GM12878 (cell line): Measurements from ENCODE around the gene MYOD1. TPM values are rescaled to one million over a fixed set of nuclear protein-coding genes. Genes with fewer than 3 reads are reported as not detected.

Source experiments
- ATAC-seq: fragments of 200-7000 bp; cut with Tn5 transposase; 3 replicates; pipeline ENCODE4 v1.9.1; 2020; ENCODE audit warnings: mild to moderate bottlenecking, moderate library complexity
- BruUV-seq: library from RNA; stranded (reverse); fragments of 400-500 nt; replicated peaks from 2 replicates; lab custom pipeline; 2021; lab: Mats Ljungman, UMichigan
- CTCF ChIA-PET: fragments of 300-600 bp; sonication (Branson Sonifier 250); formaldehyde crosslinking; extraction: SDS; loops from one replicate; lab custom pipeline; 2021; ENCODE audit warnings: inconsistent platforms; lab: Yijun Ruan, JAX
- POLR2A ChIA-PET: fragments of 350-600 bp; formaldehyde crosslinking; extraction: SDS; loops from one replicate; lab custom pipeline; 2021; ENCODE audit warnings: inconsistent platforms; lab: Charles Lee
- RAD21 ChIA-PET: fragments of 300-600 bp; sonication (Branson Sonifier 250); formaldehyde crosslinking; loops from one replicate; lab custom pipeline; 2023; ENCODE audit warnings: antibody characterized with exemption; ENCODE audit not compliant: unreplicated experiment; lab: Charles Lee
- SMC1A ChIA-PET: fragments of 300-600 bp; sonication (Branson Sonifier 250); formaldehyde crosslinking; loops from one replicate; lab custom pipeline; 2023; ENCODE audit not compliant: unreplicated experiment, uncharacterized antibody; lab: Charles Lee
- DNase-seq: peaks from one replicate; pipeline ENCODE4 v3.0.0-alpha.2; 2011; ENCODE audit warnings: low read depth, low spot score
- FAIRE-seq: peaks from 3 replicates; lab custom pipeline; 2011; peaks lifted over from hg19 to GRCh38; lab: Jason Lieb, UNC
- H2AFZ ChIP-seq: 2 replicates; pipeline ENCODE4 v1.6.0; 2011; ENCODE audit warnings: low read depth, low read length, control low read depth; ENCODE audit not compliant: control insufficient read depth
- H3K27ac ChIP-seq: 2 replicates; pipeline ENCODE4 v1.5.1; 2011; ENCODE audit warnings: control low read depth; ENCODE audit not compliant: control insufficient read depth, insufficient read depth
- H3K27me3 ChIP-seq, 2 experiments: replicated peaks in 1 of 2; 2 replicates each; pipeline versions ENCODE4 v1.6.0 to v1.6.1; 2011; ENCODE audit warnings: low read length in 1 of 2; ENCODE audit not compliant: control insufficient read depth in 2 of 2, insufficient read depth in 2 of 2
- H3K36me3 ChIP-seq, 2 experiments: 2 replicates each; pipeline ENCODE4 v1.5.1; 2011; ENCODE audit warnings: low read length in 1 of 2; ENCODE audit not compliant: control insufficient read depth in 2 of 2, insufficient read depth in 2 of 2
- H3K4me1 ChIP-seq: 2 replicates; pipeline ENCODE4 v1.6.1; 2011; ENCODE audit warnings: mild to moderate bottlenecking, low read length, moderate library complexity, mixed read lengths; ENCODE audit not compliant: control insufficient read depth, insufficient read depth
- H3K4me2 ChIP-seq: 2 replicates; pipeline ENCODE4 v1.6.0; 2011; ENCODE audit warnings: control low read depth; ENCODE audit not compliant: control insufficient read depth, insufficient read depth
- H3K4me3 ChIP-seq: fragments of 200-600 bp; sonication (generic); 2 replicates; pipeline ENCODE4 v1.5.1; 2016
- H3K79me2 ChIP-seq: 2 replicates; pipeline ENCODE4 v1.6.0; 2011; ENCODE audit warnings: low read length; ENCODE audit not compliant: control insufficient read depth, insufficient read depth
- H3K9ac ChIP-seq: 2 replicates; pipeline ENCODE4 v1.8.0; 2011; ENCODE audit warnings: low read length, control low read depth, mixed read lengths; ENCODE audit not compliant: control insufficient read depth, insufficient read depth
- H3K9me3 ChIP-seq: replicated peaks from 3 replicates; pipeline ENCODE4 v1.5.1; 2011; ENCODE audit warnings: mild to moderate bottlenecking, low read length; ENCODE audit not compliant: control insufficient read depth, insufficient read depth
- H4K20me1 ChIP-seq: 2 replicates; pipeline ENCODE4 v1.6.0; 2011; ENCODE audit not compliant: control insufficient read depth, insufficient read depth
- ASH2L ChIP-seq: fragments of 300-600, 200-600 bp; sonication (generic); IDR thresholded peaks from 2 replicates; pipeline ENCODE4 v1.6.1; 2017; ENCODE audit warnings: low read depth, mild to moderate bottlenecking, borderline replicate concordance
- BHLHE40 ChIP-seq, 2 experiments: fragments of 450-650 bp in 1 of 2; IDR thresholded peaks; 2 replicates each; pipeline ENCODE4 v1.6.1; 2011 to 2017; ENCODE audit warnings: low read depth in 2 of 2, borderline replicate concordance in 1 of 2, improper control_type of control experiment in 1 of 2, low read length in 1 of 2, mild to moderate bottlenecking in 1 of 2
- CREM ChIP-seq: IDR thresholded peaks from 2 replicates; pipeline ENCODE4 v1.6.1; 2014; ENCODE audit warnings: antibody characterized with exemption, low read depth
- EGR1 ChIP-seq, 2 experiments: IDR thresholded peaks; 1 replicate in 1 of 2; 2 replicates in 1 of 2; pipeline ENCODE4 v1.6.1; 2011 to 2012; ENCODE audit warnings: low read depth in 2 of 2, low read length in 2 of 2, borderline replicate concordance in 1 of 2, mild to moderate bottlenecking in 1 of 2, moderate library complexity in 1 of 2
- FOS ChIP-seq: IDR thresholded peaks from 3 replicates; pipeline ENCODE4 v1.6.1; 2011; ENCODE audit warnings: borderline replicate concordance; ENCODE audit not compliant: insufficient read length; ENCODE audit errors: extremely low read depth
- IRF5 ChIP-seq: fragments of 450-650 bp; IDR thresholded peaks from 2 replicates; pipeline ENCODE4 v1.6.1; 2017; ENCODE audit warnings: borderline replicate concordance
- LARP7 ChIP-seq: fragments of 450-650 bp; IDR thresholded peaks from 2 replicates; pipeline ENCODE4 v1.6.1; 2017; ENCODE audit warnings: mild to moderate bottlenecking
- MAX ChIP-seq: IDR thresholded peaks from 2 replicates; pipeline ENCODE4 v1.6.1; 2012; ENCODE audit warnings: low read depth, low read length, improper control_type of control experiment
- NKRF ChIP-seq: fragments of 450-650 bp; conservative IDR thresholded peaks from 2 replicates; pipeline ENCODE4 v1.6.1; 2017; ENCODE audit warnings: mild to moderate bottlenecking, moderate library complexity
- PAX5 ChIP-seq: IDR thresholded peaks from 2 replicates; pipeline ENCODE4 v1.6.1; 2011; ENCODE audit warnings: low read depth, low read length, borderline replicate concordance
- PBX3 ChIP-seq: IDR thresholded peaks from 2 replicates; pipeline ENCODE4 v1.6.1; 2011; ENCODE audit warnings: mild to moderate bottlenecking, low read depth, low read length, moderate library complexity; ENCODE audit not compliant: insufficient replicate concordance
- RAD21 ChIP-seq: IDR thresholded peaks from 2 replicates; pipeline ENCODE4 v1.6.1; 2011; ENCODE audit warnings: mild to moderate bottlenecking, low read depth, low read length, moderate library complexity; ENCODE audit not compliant: insufficient read depth
- RAD51 ChIP-seq: fragments of 450-650 bp; IDR thresholded peaks from 2 replicates; pipeline ENCODE4 v1.6.1; 2016; ENCODE audit warnings: moderate library complexity, mild to moderate bottlenecking, inconsistent platforms
- RUNX3 ChIP-seq: IDR thresholded peaks from 2 replicates; pipeline ENCODE4 v1.6.1; 2012; ENCODE audit warnings: low read length, inconsistent platforms
- SIX5 ChIP-seq: IDR thresholded peaks from 2 replicates; pipeline ENCODE4 v1.6.1; 2011; ENCODE audit warnings: mild to moderate bottlenecking, low read depth, low read length, moderate library complexity; ENCODE audit not compliant: severe bottlenecking
- TAF1 ChIP-seq: IDR thresholded peaks from 2 replicates; pipeline ENCODE4 v1.6.1; 2011; ENCODE audit warnings: mild to moderate bottlenecking, low read depth, low read length, borderline replicate concordance
- ZNF207 ChIP-seq: fragments of 450-650 bp; IDR thresholded peaks from 2 replicates; pipeline ENCODE4 v1.6.1; 2014; ENCODE audit warnings: antibody characterized with exemption, mild to moderate bottlenecking, borderline replicate concordance
- ZNF274 ChIP-seq: IDR thresholded peaks from one replicate; pipeline ENCODE4 v1.8.0; 2011; ENCODE audit not compliant: insufficient read length, insufficient read depth
- WGBS: methylation state at CpG from one replicate; pipeline ENCODE4 v1.1.6; 2016; ENCODE audit warnings: low lambda C conversion rate; ENCODE audit not compliant: insufficient replicate concordance, insufficient coverage; ENCODE audit errors: missing lambda C conversion rate; 5-methylcytosine and 5-hydroxymethylcytosine counted together
- in situ Hi-C: fragments of 300-500 bp; cut with MboI; formaldehyde crosslinking; loops from 9 replicates; pipeline ENCODE4 v1.14.3; 2018; ENCODE audit warnings: mixed read lengths
- intact Hi-C: fragments of 100-400 bp; cut with micrococcal nuclease; formaldehyde crosslinking; loops from one replicate; pipeline ENCODE4 v1.14.2; 2022; ENCODE audit not compliant: unreplicated experiment
- polyA plus RNA-seq, 11 experiments: library from polyadenylated mRNA; depleted of rRNA in 4 of 11; unstranded in 6 of 11; stranded (reverse) in 5 of 11; fragments of >200 nt; fragmentation: Nextera tagmentation in 4 of 11; fragmentation: Illumina TruSeq in 1 of 11; extraction: Ambion mirVana in 4 of 11; extraction: Trizol in 1 of 11; gene quantifications; 1 replicate in 1 of 11; 2 replicates in 10 of 11; pipeline versions ENCODE4 v1.2.1 to v1.2.3, GENCODE V29; 2011 to 2016; ENCODE audit warnings: inconsistent platforms in 2 of 11, missing spikeins in 2 of 11, low read depth in 1 of 11
- total RNA-seq, 4 experiments: library from RNA; depleted of rRNA in 3 of 4; stranded (reverse); fragments of >200 nt in 3 of 4; fragmentation: Illumina TruSeq in 1 of 4; extraction: Trizol in 1 of 4; gene quantifications; 2 replicates each; pipeline versions ENCODE4 v1.2.1 to v1.2.3, GENCODE V29; 2013 to 2021

The MYOD1 gene
- total and polyA plus RNA-seq, 10 of the 15 experiments (the other 5 are each of a cell fraction or from before 2014, with no cell fraction given), result not detected

GRCh38 chr11:17751558-17751957, 32.2 kb downstream of the MYOD1 start:
- H3K27ac ChIP-seq, result no peak overlapping the region
- ChIA-PET SMC1A (no interaction called here), POLR2A (no interaction called here), CTCF (interaction anchor here (2.6 kb wide), 1 partner anchor 21 kb away, joined by 12 read pairs; no protein-coding TSS in a partner anchor), RAD21 (interaction anchor here (1.2 kb wide), 1 partner anchor 21 kb away, joined by 3 read pairs; no protein-coding TSS in a partner anchor)
- no peak overlapping the region for H3K4me3 ChIP-seq
- FAIRE-seq (no peak), ATAC-seq (no peak), DNase-seq (no peak)
- H3K4me2 ChIP-seq, result no peak overlapping the region
- BruUV-seq, result no TSS peak
- intact Hi-C loops, result no loop called here
- peaks cover 0 to 1% of the 10 kb centered on the region in 2 experiments; a peak in 2 of 4 replicates for H3K27me3 ChIP-seq
- no peaks in the 10 kb centered on the region for H3K79me2 ChIP-seq
- H3K36me3 ChIP-seq, result no peaks in the 10 kb centered on the region
- H3K9me3 ChIP-seq, result no peaks in the 10 kb centered on the region
- in situ Hi-C loops, result no loop called here
- H4K20me1 ChIP-seq, result no peaks in the 10 kb centered on the region
- no peak overlapping the region for H2AFZ ChIP-seq
- 34% methylated on average over 2 of the region's 2 CpGs for WGBS
- H3K4me1 ChIP-seq, result no peaks in the 10 kb centered on the region
- no peak overlapping the region for H3K9ac ChIP-seq
- TF ChIP-seq SIX5, result no peak
- no peak for TF ChIP-seq TAF1
- no peak for TF ChIP-seq RUNX3
- TF ChIP-seq PAX5, result no peak
- TF ChIP-seq ASH2L, result no peak
- no peak for TF ChIP-seq RAD21
- no peak for TF ChIP-seq PBX3
- TF ChIP-seq MAX, result no peak
- TF ChIP-seq LARP7, result no peak
- TF ChIP-seq CREM, result no peak
- TF ChIP-seq ZNF207, result no peak
- no peak for TF ChIP-seq RAD51
- no peak for TF ChIP-seq IRF5
- TF ChIP-seq FOS, result no peak
- no peak for TF ChIP-seq ZNF274
- no peak for TF ChIP-seq BHLHE40 (IDR thresholded peaks at IDR 0.05; ENCODE audit: borderline replicate concordance in 1 of 2, low read depth in 2 of 2, low read length in 1 of 2)
- no peak for TF ChIP-seq NKRF
- TF ChIP-seq EGR1 (IDR thresholded peaks at IDR 0.05; ENCODE audit: borderline replicate concordance in 1 of 2, low read depth in 2 of 2, low read length in 2 of 2), result no peak
